Measurements from ENCODE around the gene KIZ. TPM values are rescaled to one million over a fixed set of nuclear protein-coding genes. Genes with fewer than 3 reads are reported as not detected.
A peak's percentile ranks its signal among the peaks of the same experiment; 100 is the strongest.

KIZ gene
- total RNA-seq, 1 experiment from 2014 or later, result 43.6 TPM

DNA sequence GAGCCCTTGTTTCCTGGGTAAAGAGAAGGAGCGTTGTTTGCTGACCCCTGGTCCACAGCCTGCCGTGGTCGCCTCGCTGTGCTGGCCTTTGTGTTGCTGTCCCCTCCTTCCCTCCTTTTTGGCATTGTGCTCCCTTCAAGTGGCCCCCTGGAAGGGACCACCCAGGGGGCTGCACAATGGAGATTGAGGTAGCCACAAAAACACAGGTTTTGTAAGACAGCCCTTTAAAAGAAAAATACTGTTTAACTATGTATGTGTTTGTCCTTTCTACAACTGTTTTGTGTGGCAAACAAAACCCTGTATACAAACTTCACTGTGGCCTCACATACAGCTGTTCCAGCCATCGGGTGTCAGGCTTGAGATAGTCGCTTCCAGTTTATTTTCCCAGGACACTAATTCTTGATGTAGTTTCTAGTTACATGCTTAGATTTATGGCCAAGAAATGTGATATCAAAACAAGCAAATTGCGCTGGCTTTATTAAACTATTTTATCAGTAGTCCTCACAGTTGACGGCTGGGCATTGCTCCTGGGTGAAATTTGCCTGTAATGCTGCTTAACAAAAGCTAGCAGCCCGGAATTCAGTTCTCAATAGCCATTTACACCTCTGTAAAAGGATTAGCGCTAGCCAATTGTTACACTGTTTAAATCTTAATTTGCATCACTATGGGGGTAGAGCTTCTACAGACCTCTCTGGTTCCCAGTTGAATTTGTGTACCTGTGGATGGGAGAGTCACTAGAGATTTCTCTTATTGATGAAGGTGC lies 64.1 kb downstream of the KIZ start (continued):
- TF ChIP-seq, protein P1, sequence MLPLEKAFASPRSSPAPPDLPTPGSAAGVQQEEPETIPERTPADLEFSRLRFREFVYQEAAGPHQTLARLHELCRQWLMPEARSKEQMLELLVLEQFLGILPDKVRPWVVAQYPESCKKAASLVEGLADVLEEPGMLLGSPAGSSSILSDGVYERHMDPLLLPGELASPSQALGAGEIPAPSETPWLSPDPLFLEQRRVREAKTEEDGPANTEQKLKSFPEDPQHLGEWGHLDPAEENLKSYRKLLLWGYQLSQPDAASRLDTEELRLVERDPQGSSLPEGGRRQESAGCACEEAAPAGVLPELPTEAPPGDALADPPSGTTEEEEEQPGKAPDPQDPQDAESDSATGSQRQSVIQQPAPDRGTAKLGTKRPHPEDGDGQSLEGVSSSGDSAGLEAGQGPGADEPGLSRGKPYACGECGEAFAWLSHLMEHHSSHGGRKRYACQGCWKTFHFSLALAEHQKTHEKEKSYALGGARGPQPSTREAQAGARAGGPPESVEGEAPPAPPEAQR (CRISPR knock-in tag; IDR thresholded peaks at IDR 0.05), result no peak
- TF ChIP-seq CREM (CRISPR knock-in tag; IDR thresholded peaks at IDR 0.05), result no peak
- no peak for TF ChIP-seq NR3C1 (CRISPR knock-in tag; conservative IDR thresholded peaks at IDR 0.05; ENCODE audit: low read depth)
- TF ChIP-seq, protein P2, sequence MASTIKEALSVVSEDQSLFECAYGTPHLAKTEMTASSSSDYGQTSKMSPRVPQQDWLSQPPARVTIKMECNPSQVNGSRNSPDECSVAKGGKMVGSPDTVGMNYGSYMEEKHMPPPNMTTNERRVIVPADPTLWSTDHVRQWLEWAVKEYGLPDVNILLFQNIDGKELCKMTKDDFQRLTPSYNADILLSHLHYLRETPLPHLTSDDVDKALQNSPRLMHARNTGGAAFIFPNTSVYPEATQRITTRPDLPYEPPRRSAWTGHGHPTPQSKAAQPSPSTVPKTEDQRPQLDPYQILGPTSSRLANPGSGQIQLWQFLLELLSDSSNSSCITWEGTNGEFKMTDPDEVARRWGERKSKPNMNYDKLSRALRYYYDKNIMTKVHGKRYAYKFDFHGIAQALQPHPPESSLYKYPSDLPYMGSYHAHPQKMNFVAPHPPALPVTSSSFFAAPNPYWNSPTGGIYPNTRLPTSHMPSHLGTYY (CRISPR knock-in tag; IDR thresholded peaks at IDR 0.05), result no peak
- TF ChIP-seq, protein P3, sequence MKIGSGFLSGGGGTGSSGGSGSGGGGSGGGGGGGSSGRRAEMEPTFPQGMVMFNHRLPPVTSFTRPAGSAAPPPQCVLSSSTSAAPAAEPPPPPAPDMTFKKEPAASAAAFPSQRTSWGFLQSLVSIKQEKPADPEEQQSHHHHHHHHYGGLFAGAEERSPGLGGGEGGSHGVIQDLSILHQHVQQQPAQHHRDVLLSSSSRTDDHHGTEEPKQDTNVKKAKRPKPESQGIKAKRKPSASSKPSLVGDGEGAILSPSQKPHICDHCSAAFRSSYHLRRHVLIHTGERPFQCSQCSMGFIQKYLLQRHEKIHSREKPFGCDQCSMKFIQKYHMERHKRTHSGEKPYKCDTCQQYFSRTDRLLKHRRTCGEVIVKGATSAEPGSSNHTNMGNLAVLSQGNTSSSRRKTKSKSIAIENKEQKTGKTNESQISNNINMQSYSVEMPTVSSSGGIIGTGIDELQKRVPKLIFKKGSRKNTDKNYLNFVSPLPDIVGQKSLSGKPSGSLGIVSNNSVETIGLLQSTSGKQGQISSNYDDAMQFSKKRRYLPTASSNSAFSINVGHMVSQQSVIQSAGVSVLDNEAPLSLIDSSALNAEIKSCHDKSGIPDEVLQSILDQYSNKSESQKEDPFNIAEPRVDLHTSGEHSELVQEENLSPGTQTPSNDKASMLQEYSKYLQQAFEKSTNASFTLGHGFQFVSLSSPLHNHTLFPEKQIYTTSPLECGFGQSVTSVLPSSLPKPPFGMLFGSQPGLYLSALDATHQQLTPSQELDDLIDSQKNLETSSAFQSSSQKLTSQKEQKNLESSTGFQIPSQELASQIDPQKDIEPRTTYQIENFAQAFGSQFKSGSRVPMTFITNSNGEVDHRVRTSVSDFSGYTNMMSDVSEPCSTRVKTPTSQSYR (CRISPR knock-in tag; IDR thresholded peaks at IDR 0.05), result no peak
- TF ChIP-seq JAZF1 (CRISPR knock-in tag; IDR thresholded peaks at IDR 0.05), result no peak
- no peak for TF ChIP-seq ZNF219 (CRISPR knock-in tag; IDR thresholded peaks at IDR 0.05; ENCODE audit: borderline replicate concordance)
- peak; percentile 99 for TF ChIP-seq ZNF423 (CRISPR knock-in tag; IDR thresholded peaks at IDR 0.05)
- no peak for TF ChIP-seq GTF2I (CRISPR knock-in tag; conservative IDR thresholded peaks at IDR 0.05)
- TF ChIP-seq FOXK1 (CRISPR knock-in tag; IDR thresholded peaks at IDR 0.05), result peak; percentile 74; the same call in 1 of the 2 replicates
- TF ChIP-seq ETV6 (CRISPR knock-in tag; IDR thresholded peaks at IDR 0.05), result no peak
- TF ChIP-seq GRHL2 (CRISPR knock-in tag; IDR thresholded peaks at IDR 0.05; ENCODE audit: insufficient replicate concordance, severe bottlenecking), result no peak
- TF ChIP-seq RELA (CRISPR knock-in tag; IDR thresholded peaks at IDR 0.05; ENCODE audit: borderline replicate concordance), result no peak
- TF ChIP-seq KAT7 (CRISPR knock-in tag; IDR thresholded peaks at IDR 0.05; ENCODE audit: borderline replicate concordance), result no peak
- no peak for TF ChIP-seq ZNF416 (CRISPR knock-in tag; IDR thresholded peaks at IDR 0.05)
- TF ChIP-seq MYBL2 (CRISPR knock-in tag; IDR thresholded peaks at IDR 0.05), result peak; percentile 44; the same call in 1 of the 2 replicates
- TF ChIP-seq, protein P4, sequence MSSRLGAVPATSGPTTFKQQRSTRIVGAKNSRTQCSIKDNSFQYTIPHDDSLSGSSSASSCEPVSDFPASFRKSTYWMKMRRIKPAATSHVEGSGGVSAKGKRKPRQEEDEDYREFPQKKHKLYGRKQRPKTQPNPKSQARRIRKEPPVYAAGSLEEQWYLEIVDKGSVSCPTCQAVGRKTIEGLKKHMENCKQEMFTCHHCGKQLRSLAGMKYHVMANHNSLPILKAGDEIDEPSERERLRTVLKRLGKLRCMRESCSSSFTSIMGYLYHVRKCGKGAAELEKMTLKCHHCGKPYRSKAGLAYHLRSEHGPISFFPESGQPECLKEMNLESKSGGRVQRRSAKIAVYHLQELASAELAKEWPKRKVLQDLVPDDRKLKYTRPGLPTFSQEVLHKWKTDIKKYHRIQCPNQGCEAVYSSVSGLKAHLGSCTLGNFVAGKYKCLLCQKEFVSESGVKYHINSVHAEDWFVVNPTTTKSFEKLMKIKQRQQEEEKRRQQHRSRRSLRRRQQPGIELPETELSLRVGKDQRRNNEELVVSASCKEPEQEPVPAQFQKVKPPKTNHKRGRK (CRISPR knock-in tag; IDR thresholded peaks at IDR 0.05; ENCODE audit: borderline replicate concordance), result no peak
- TF ChIP-seq IRF2 (CRISPR knock-in tag; IDR thresholded peaks at IDR 0.05; ENCODE audit: borderline replicate concordance, low read depth), result no peak
- TF ChIP-seq ZNF138 (CRISPR knock-in tag; conservative IDR thresholded peaks at IDR 0.05), result no peak
- TF ChIP-seq SMAD4 (CRISPR knock-in tag; IDR thresholded peaks at IDR 0.05), result no peak
- no peak for TF ChIP-seq NR2C2 (CRISPR knock-in tag; IDR thresholded peaks at IDR 0.05)
- TF ChIP-seq, protein P5, sequence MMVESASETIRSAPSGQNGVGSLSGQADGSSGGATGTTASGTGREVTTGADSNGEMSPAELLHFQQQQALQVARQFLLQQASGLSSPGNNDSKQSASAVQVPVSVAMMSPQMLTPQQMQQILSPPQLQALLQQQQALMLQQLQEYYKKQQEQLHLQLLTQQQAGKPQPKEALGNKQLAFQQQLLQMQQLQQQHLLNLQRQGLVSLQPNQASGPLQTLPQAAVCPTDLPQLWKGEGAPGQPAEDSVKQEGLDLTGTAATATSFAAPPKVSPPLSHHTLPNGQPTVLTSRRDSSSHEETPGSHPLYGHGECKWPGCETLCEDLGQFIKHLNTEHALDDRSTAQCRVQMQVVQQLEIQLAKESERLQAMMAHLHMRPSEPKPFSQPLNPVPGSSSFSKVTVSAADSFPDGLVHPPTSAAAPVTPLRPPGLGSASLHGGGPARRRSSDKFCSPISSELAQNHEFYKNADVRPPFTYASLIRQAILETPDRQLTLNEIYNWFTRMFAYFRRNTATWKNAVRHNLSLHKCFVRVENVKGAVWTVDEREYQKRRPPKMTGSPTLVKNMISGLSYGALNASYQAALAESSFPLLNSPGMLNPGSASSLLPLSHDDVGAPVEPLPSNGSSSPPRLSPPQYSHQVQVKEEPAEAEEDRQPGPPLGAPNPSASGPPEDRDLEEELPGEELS (CRISPR knock-in tag; IDR thresholded peaks at IDR 0.05), result peak; percentile 64; the same call in 1 of the 2 replicates
- TF ChIP-seq, protein P6, sequence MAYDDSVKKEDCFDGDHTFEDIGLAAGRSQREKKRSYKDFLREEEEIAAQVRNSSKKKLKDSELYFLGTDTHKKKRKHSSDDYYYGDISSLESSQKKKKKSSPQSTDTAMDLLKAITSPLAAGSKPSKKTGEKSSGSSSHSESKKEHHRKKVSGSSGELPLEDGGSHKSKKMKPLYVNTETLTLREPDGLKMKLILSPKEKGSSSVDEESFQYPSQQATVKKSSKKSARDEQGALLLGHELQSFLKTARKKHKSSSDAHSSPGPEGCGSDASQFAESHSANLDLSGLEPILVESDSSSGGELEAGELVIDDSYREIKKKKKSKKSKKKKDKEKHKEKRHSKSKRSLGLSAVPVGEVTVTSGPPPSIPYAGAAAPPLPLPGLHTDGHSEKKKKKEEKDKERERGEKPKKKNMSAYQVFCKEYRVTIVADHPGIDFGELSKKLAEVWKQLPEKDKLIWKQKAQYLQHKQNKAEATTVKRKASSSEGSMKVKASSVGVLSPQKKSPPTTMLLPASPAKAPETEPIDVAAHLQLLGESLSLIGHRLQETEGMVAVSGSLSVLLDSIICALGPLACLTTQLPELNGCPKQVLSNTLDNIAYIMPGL (CRISPR knock-in tag; IDR thresholded peaks at IDR 0.05), result no peak
- TF ChIP-seq, protein P7, sequence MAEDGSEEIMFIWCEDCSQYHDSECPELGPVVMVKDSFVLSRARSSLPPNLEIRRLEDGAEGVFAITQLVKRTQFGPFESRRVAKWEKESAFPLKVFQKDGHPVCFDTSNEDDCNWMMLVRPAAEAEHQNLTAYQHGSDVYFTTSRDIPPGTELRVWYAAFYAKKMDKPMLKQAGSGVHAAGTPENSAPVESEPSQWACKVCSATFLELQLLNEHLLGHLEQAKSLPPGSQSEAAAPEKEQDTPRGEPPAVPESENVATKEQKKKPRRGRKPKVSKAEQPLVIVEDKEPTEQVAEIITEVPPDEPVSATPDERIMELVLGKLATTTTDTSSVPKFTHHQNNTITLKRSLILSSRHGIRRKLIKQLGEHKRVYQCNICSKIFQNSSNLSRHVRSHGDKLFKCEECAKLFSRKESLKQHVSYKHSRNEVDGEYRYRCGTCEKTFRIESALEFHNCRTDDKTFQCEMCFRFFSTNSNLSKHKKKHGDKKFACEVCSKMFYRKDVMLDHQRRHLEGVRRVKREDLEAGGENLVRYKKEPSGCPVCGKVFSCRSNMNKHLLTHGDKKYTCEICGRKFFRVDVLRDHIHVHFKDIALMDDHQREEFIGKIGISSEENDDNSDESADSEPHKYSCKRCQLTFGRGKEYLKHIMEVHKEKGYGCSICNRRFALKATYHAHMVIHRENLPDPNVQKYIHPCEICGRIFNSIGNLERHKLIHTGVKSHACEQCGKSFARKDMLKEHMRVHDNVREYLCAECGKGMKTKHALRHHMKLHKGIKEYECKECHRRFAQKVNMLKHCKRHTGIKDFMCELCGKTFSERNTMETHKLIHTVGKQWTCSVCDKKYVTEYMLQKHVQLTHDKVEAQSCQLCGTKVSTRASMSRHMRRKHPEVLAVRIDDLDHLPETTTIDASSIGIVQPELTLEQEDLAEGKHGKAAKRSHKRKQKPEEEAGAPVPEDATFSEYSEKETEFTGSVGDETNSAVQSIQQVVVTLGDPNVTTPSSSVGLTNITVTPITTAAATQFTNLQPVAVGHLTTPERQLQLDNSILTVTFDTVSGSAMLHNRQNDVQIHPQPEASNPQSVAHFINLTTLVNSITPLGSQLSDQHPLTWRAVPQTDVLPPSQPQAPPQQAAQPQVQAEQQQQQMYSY (CRISPR knock-in tag; IDR thresholded peaks at IDR 0.05), result no peak
- no peak for TF ChIP-seq SMAD3 (CRISPR knock-in tag; IDR thresholded peaks at IDR 0.05; ENCODE audit: borderline replicate concordance)
